ENCODE measurements around the gene GSE1. TPM values are rescaled to one million over a fixed set of nuclear protein-coding genes. Genes with fewer than 3 reads are reported as not detected.
A peak's percentile ranks its signal among the peaks of the same experiment; 100 is the strongest.

GSE1 gene
- total and polyA plus RNA-seq, 2 of the 13 experiments (the other 11 are each of a cell fraction or from before 2014, with no cell fraction given): 16.1 to 31.2 TPM

- TF ChIP-seq ZNF34 (CRISPR knock-in tag; IDR thresholded peaks at IDR 0.05; ENCODE audit: borderline replicate concordance) (no peak), SAP130 (CRISPR knock-in tag; IDR thresholded peaks at IDR 0.05; ENCODE audit: low read depth) (peak; percentile 30; the same call in 1 of the 2 replicates), NFE2 (CRISPR knock-in tag; IDR thresholded peaks at IDR 0.05) (no peak), ZNF20 (CRISPR knock-in tag; IDR thresholded peaks at IDR 0.05) (no peak), SMC3 (IDR thresholded peaks at IDR 0.05; ENCODE audit: low read length) (peak; percentile 53), MED1 (CRISPR knock-in tag; IDR thresholded peaks at IDR 0.05) (0 out of 2 replicates have a peak, but pooled peaks have one; percentile 25), SRY (CRISPR knock-in tag; IDR thresholded peaks at IDR 0.05) (no peak), CREBL2 (CRISPR knock-in tag; IDR thresholded peaks at IDR 0.05; ENCODE audit: borderline replicate concordance) (no peak), ADNP (CRISPR knock-in tag; IDR thresholded peaks at IDR 0.05) (no peak), IKZF4 (CRISPR knock-in tag; IDR thresholded peaks at IDR 0.05; ENCODE audit: borderline replicate concordance, low read depth, not compliant biosample characterization) (no peak), KDM3A (CRISPR knock-in tag; IDR thresholded peaks at IDR 0.05; ENCODE audit: low read depth) (no peak), ZNF784 (CRISPR knock-in tag; IDR thresholded peaks at IDR 0.05; ENCODE audit: borderline replicate concordance) (no peak), SMAD3 (CRISPR knock-in tag; IDR thresholded peaks at IDR 0.05) (no peak), ZNF615 (CRISPR knock-in tag; IDR thresholded peaks at IDR 0.05; ENCODE audit: borderline replicate concordance) (no peak), MXI1 (IDR thresholded peaks at IDR 0.05; ENCODE audit: borderline replicate concordance, low read depth, low read length) (0 out of 3 replicates have a peak, but pooled peaks have one; percentile 26), ZNF446 (CRISPR knock-in tag; IDR thresholded peaks at IDR 0.05) (no peak), LCORL (IDR thresholded peaks at IDR 0.05) (no peak), LCORL (CRISPR knock-in tag; IDR thresholded peaks at IDR 0.05) (0 out of 2 replicates have a peak, but pooled peaks have one; percentile 38), DMTF1 (CRISPR knock-in tag; IDR thresholded peaks at IDR 0.05) (no peak), ZNF510 (CRISPR knock-in tag; IDR thresholded peaks at IDR 0.05; ENCODE audit: low read depth) (no peak), HIC2 (CRISPR knock-in tag; IDR thresholded peaks at IDR 0.05; ENCODE audit: low read depth) (no peak), REPIN1 (CRISPR knock-in tag; IDR thresholded peaks at IDR 0.05; ENCODE audit: borderline replicate concordance, low read depth) (0 out of 2 replicates have a peak, but pooled peaks have one; percentile 44), TBL1XR1 (IDR thresholded peaks at IDR 0.05; ENCODE audit: borderline replicate concordance, low read length, partially characterized antibody) (no peak), KDM2A (CRISPR knock-in tag; IDR thresholded peaks at IDR 0.05; ENCODE audit: borderline replicate concordance, low read depth) (peak; percentile 23; the same call in 1 of the 2 replicates), STAG1 (CRISPR knock-in tag; IDR thresholded peaks at IDR 0.05) (peak; percentile 61), ZNF83 (CRISPR knock-in tag; IDR thresholded peaks at IDR 0.05; ENCODE audit: borderline replicate concordance) (no peak)
Measured at GRCh38 chr16:85615852-85616606, 2.9 kb downstream of the GSE1 start (continued).
